GM19452 (cell line): Measurements from ENCODE around the gene ARL4D.
"Not testable (repeated sequence)": the region's sequence is repeated elsewhere in the genome, so short reads cannot be mapped to it uniquely, and the experiment has no call there.

ENCODE experiments used
- ATAC-seq: cut with Tn5 transposase; IDR thresholded peaks from one replicate; pipeline ENCODE4 v1.9.1; 2021; ENCODE audit not compliant: unreplicated experiment

The ARL4D gene

GRCh38 chr17:43398724-43399595 lies at the start of gene ARL4D:
ARL4D (plus strand) TSS chr17:43398993; CDS start chr17:43399733, 740 bp downstream.
- ATAC-seq: no peak

GRCh38 chr17:43349142-43349541 lies 49.7 kb upstream of the ARL4D start:
- no peak for ATAC-seq

- ATAC-seq: no peak
Measured at GRCh38 chr17:43350888-43351361, 47.9 kb upstream of the ARL4D start.

GRCh38 chr17:43351691-43352090 lies 47.1 kb upstream of the ARL4D start:
- ATAC-seq: no peak

GRCh38 chr17:43352579-43353331 lies 46.0 kb upstream of the ARL4D start:
- ATAC-seq: no peak

GRCh38 chr17:43353393-43353792 lies 45.4 kb upstream of the ARL4D start:
- no peak for ATAC-seq

- no peak for ATAC-seq
Measured at GRCh38 chr17:43354371-43354770, 44.4 kb upstream of the ARL4D start.

GRCh38 chr17:43356450-43356849 lies 42.3 kb upstream of the ARL4D start:
- ATAC-seq: no peak

- no peak for ATAC-seq
Measured at GRCh38 chr17:43356999-43357398, 41.8 kb upstream of the ARL4D start.

GRCh38 chr17:43359469-43360110 lies 39.2 kb upstream of the ARL4D start:
- ATAC-seq: no peak

- peak; percentile 23 for ATAC-seq
Measured at GRCh38 chr17:43360376-43360738, 38.4 kb upstream of the ARL4D start.

GRCh38 chr17:43360739-43361505 lies 37.9 kb upstream of the ARL4D start:
- ATAC-seq: peak; percentile 68

- no peak for ATAC-seq
Measured at GRCh38 chr17:43363181-43363925, 35.4 kb upstream of the ARL4D start.

GRCh38 chr17:43363926-43364285 lies 34.9 kb upstream of the ARL4D start:
- no peak for ATAC-seq

GRCh38 chr17:43365356-43365755 lies 33.4 kb upstream of the ARL4D start:
- ATAC-seq: no peak

GRCh38 chr17:43365921-43366320 lies 32.9 kb upstream of the ARL4D start:
- ATAC-seq: not testable (repeated sequence)

- no peak for ATAC-seq
Measured at GRCh38 chr17:43366891-43367736, 31.7 kb upstream of the ARL4D start.

- peak; percentile 40 for ATAC-seq
Measured at GRCh38 chr17:43367737-43368242, 31.0 kb upstream of the ARL4D start.
